HCT116 (cell line): ENCODE data around the gene DHRSX. TPM values are rescaled to one million over a fixed set of nuclear protein-coding genes. Genes with fewer than 3 reads are reported as not detected.

Experiments
- ATAC-seq: fragments of 200-7000 bp; cut with Tn5 transposase; 2 replicates; pipeline ENCODE4 v1.9.1; 2020; ENCODE audit warnings: mild to moderate bottlenecking, moderate library complexity
- BruUV-seq: library from RNA; stranded (reverse); fragments of 400-500 nt; replicated peaks from 2 replicates; lab custom pipeline; 2021; lab: Mats Ljungman, UMichigan
- CTCF ChIA-PET: fragments of 300-600 bp; sonication (Branson Sonifier 250); formaldehyde crosslinking; loops from one replicate; lab custom pipeline; 2021; ENCODE audit warnings: antibody characterized with exemption; lab: Charles Lee
- POLR2A ChIA-PET: fragments of 300-600, 350-600 bp; sonication (Branson Sonifier 250); formaldehyde crosslinking; loops from one replicate; lab custom pipeline; 2021; ENCODE audit warnings: antibody characterized with exemption; lab: Charles Lee
- RAD21 ChIA-PET, 2 experiments: fragments of 300-600 bp; sonication (Branson Sonifier 250); formaldehyde crosslinking; loops; one replicate each; lab custom pipeline; 2023; ENCODE audit warnings: low total read pairs in 2 of 2; ENCODE audit not compliant: uncharacterized antibody in 2 of 2, unreplicated experiment in 2 of 2, low non-redundant PET in 1 of 2; lab: Charles Lee
- DNase-seq: peaks from one replicate; pipeline ENCODE4 v3.0.0-alpha.2; 2010; ENCODE audit warnings: low read depth, low spot score
- H2AFZ ChIP-seq: fragments of 200-600 bp; shearing (Covaris generic), sonication (generic); 2 replicates; pipeline ENCODE4 v1.6.1; 2017; ENCODE audit warnings: low read depth, mixed run types, mixed read lengths, antibody characterized with exemption, low read length; ENCODE audit not compliant: poor library complexity, severe bottlenecking
- H3K27ac ChIP-seq: 2 replicates; pipeline ENCODE4 v1.5.1; 2012; ENCODE audit warnings: low read depth, low read length
- H3K27me3 ChIP-seq: fragments of 200-600 bp; sonication (generic); 2 replicates; pipeline ENCODE4 v1.6.1; 2016; ENCODE audit warnings: mixed run types, low read length, mixed read lengths; ENCODE audit not compliant: insufficient read depth
- H3K36me3 ChIP-seq, 2 experiments: fragments of 200-500 bp in 1 of 2; fragments of 200-600 bp in 1 of 2; sonication (Bioruptor generic) in 1 of 2; sonication (generic) in 1 of 2; 2 replicates each; pipeline versions ENCODE4 v1.5.1 to v1.6.1; 2014 to 2016; ENCODE audit warnings: low read length in 2 of 2, inconsistent platforms in 1 of 2, mixed read lengths in 1 of 2, mixed run types in 1 of 2; ENCODE audit not compliant: insufficient read depth in 2 of 2, control insufficient read depth in 1 of 2
- H3K4me1 ChIP-seq, 2 experiments: fragments of 200-600 bp in 1 of 2; sonication (generic) in 1 of 2; 2 replicates each; pipeline versions ENCODE4 v1.5.1 to v1.6.1; 2012 to 2017; ENCODE audit warnings: low read length in 2 of 2, inconsistent platforms in 1 of 2, mild to moderate bottlenecking in 1 of 2, mixed read lengths in 1 of 2, mixed run types in 1 of 2, moderate library complexity in 1 of 2; ENCODE audit not compliant: insufficient read depth in 2 of 2, control insufficient read depth in 1 of 2
- H3K4me2 ChIP-seq: fragments of 200-600 bp; sonication (generic); 2 replicates; pipeline ENCODE4 v1.6.1; 2017; ENCODE audit warnings: mixed run types, low read length, mixed read lengths
- H3K4me3 ChIP-seq, 2 experiments: fragments of 200-600 bp in 1 of 2; sonication (generic) in 1 of 2; replicated peaks in 1 of 2; 2 replicates each; pipeline ENCODE4 v1.5.1; 2011 to 2016; ENCODE audit warnings: low read length in 2 of 2, control low read depth in 1 of 2, low read depth in 1 of 2, mild to moderate bottlenecking in 1 of 2, mixed read lengths in 1 of 2, mixed run types in 1 of 2
- H3K79me2 ChIP-seq: fragments of 200-600 bp; sonication (generic); 2 replicates; pipeline ENCODE4 v1.6.1; 2017; ENCODE audit warnings: mild to moderate bottlenecking, mixed run types, low read length, moderate library complexity, mixed read lengths; ENCODE audit not compliant: insufficient read depth
- H3K9ac ChIP-seq: fragments of 200-600 bp; sonication (generic); 2 replicates; pipeline ENCODE4 v1.6.1; 2016; ENCODE audit warnings: low read length, mixed read lengths
- H3K9me2 ChIP-seq: fragments of 200-600 bp; sonication (generic), shearing (Covaris generic); 2 replicates; pipeline ENCODE4 v1.6.1; 2017; ENCODE audit warnings: mixed run types, mild to moderate bottlenecking, moderate library complexity; ENCODE audit not compliant: insufficient read depth
- H3K9me3 ChIP-seq, 2 experiments: fragments of 200-500 bp in 1 of 2; fragments of 200-600 bp in 1 of 2; sonication (Bioruptor generic) in 1 of 2; sonication (generic) in 1 of 2; 2 replicates each; pipeline ENCODE4 v1.6.1; 2014 to 2017; ENCODE audit warnings: low read length in 2 of 2, mixed read lengths in 2 of 2, inconsistent platforms in 1 of 2, low read depth in 1 of 2, mild to moderate bottlenecking in 1 of 2, mixed run types in 1 of 2, moderate library complexity in 1 of 2; ENCODE audit not compliant: control insufficient read depth in 1 of 2, insufficient read depth in 1 of 2
- H4K20me1 ChIP-seq: fragments of 200-600 bp; sonication (generic), shearing (Covaris generic); 2 replicates; pipeline ENCODE4 v1.6.1; 2017; ENCODE audit warnings: mixed run types, mild to moderate bottlenecking, moderate library complexity; ENCODE audit not compliant: insufficient read depth
- CBX3 ChIP-seq: IDR thresholded peaks from 2 replicates; pipeline ENCODE4 v1.6.1; 2012; ENCODE audit warnings: low read depth
- CEBPB ChIP-seq: IDR thresholded peaks from 2 replicates; pipeline ENCODE4 v1.6.1; 2012; ENCODE audit warnings: low read depth
- EGR1 ChIP-seq: IDR thresholded peaks from 2 replicates; pipeline ENCODE4 v1.6.1; 2012; ENCODE audit warnings: low read depth
- ELF1 ChIP-seq: IDR thresholded peaks from 2 replicates; pipeline ENCODE4 v1.6.1; 2012; ENCODE audit warnings: low read depth, borderline replicate concordance
- EZH2 ChIP-seq: fragments of 200-600 bp; sonication (generic); IDR thresholded peaks from 2 replicates; pipeline ENCODE4 v1.6.1; 2017; ENCODE audit warnings: antibody characterized with exemption, mixed run types
- EZH2phosphoT487 ChIP-seq: fragments of 200-600 bp; IDR thresholded peaks from 2 replicates; pipeline ENCODE4 v1.6.1; 2018; ENCODE audit warnings: antibody characterized with exemption, borderline replicate concordance
- FOSL1 ChIP-seq: IDR thresholded peaks from 2 replicates; pipeline ENCODE4 v1.6.1; 2012; ENCODE audit warnings: low read depth
- POLR2A ChIP-seq: IDR thresholded peaks from 2 replicates; pipeline ENCODE4 v1.7.0; 2011; ENCODE audit warnings: borderline replicate concordance; ENCODE audit not compliant: insufficient read depth, insufficient read length; ENCODE audit errors: extremely low read depth
- POLR2AphosphoS5 ChIP-seq: IDR thresholded peaks from 2 replicates; pipeline ENCODE4 v1.6.1; 2011; ENCODE audit warnings: mild to moderate bottlenecking, low read depth, low read length, moderate library complexity
- RAD21 ChIP-seq: IDR thresholded peaks from 2 replicates; pipeline ENCODE4 v1.6.1; 2012; ENCODE audit warnings: low read depth, mild to moderate bottlenecking
- SIN3A ChIP-seq: IDR thresholded peaks from 2 replicates; pipeline ENCODE4 v1.6.1; 2012; ENCODE audit warnings: low read depth
- SP1 ChIP-seq: IDR thresholded peaks from 2 replicates; pipeline ENCODE4 v1.6.1; 2012; ENCODE audit warnings: low read depth
- SRF ChIP-seq: IDR thresholded peaks from 2 replicates; pipeline ENCODE4 v1.6.1; 2012; ENCODE audit warnings: low read depth
- ZFX ChIP-seq: fragments of 450-650 bp; IDR thresholded peaks from 2 replicates; pipeline ENCODE4 v1.6.1; 2017
- ZNF274 ChIP-seq: fragments of 200-500 bp; sonication (Bioruptor generic); IDR thresholded peaks from 2 replicates; pipeline ENCODE4 v1.6.1; 2014; ENCODE audit warnings: mild to moderate bottlenecking, low read depth, low read length, inconsistent platforms
- intact Hi-C: fragments of 100-400 bp; cut with micrococcal nuclease; formaldehyde crosslinking; loops from 2 replicates; pipeline ENCODE4 v1.10.0; 2022
- total RNA-seq: library from RNA; stranded (reverse); gene quantifications from one replicate; pipeline ENCODE4 v1.2.1, GENCODE V29; 2021; ENCODE audit not compliant: unreplicated experiment
- TF ChIP-seq, protein P1 (sequence below): IDR thresholded peaks from 2 replicates; pipeline ENCODE4 v1.6.1; 2012

Gene DHRSX
- total RNA-seq, 1 experiment from 2014 or later, result 11.9 TPM

- CTCF ChIA-PET, result no interaction called here
- no peak overlapping the region for H2AFZ ChIP-seq
- no peak overlapping the region for H3K27ac ChIP-seq
- TF ChIP-seq EGR1, result no peak
- TF ChIP-seq, protein P1, sequence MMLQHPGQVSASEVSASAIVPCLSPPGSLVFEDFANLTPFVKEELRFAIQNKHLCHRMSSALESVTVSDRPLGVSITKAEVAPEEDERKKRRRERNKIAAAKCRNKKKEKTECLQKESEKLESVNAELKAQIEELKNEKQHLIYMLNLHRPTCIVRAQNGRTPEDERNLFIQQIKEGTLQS, result no peak
- no peak for TF ChIP-seq CBX3
- TF ChIP-seq ELF1, result no peak
- no peak for TF ChIP-seq SP1
- no peak for TF ChIP-seq EZH2
- TF ChIP-seq ZNF274, result no peak
- TF ChIP-seq ZFX, result no peak
- TF ChIP-seq EZH2phosphoT487, result no peak
- no peak for TF ChIP-seq SIN3A
- TF ChIP-seq POLR2A, result no peak
- H3K9me2 ChIP-seq, result no peaks in the 10 kb centered on the region
- ATAC-seq (no peak), DNase-seq (no peak)
- BruUV-seq, result no TSS peak
- intact Hi-C loops, result no loop called here
- H3K79me2 ChIP-seq, result peaks cover 71% of the 10 kb centered on the region
- H3K36me3 ChIP-seq, result no peaks in the 10 kb centered on the region; a peak in 1 of 4 replicates
- POLR2A ChIA-PET, result no interaction called here
- H3K27me3 ChIP-seq, result no peaks in the 10 kb centered on the region
- H3K9ac ChIP-seq, result no peak overlapping the region
- RAD21 ChIA-PET, result no interaction called here
- no peak overlapping the region for H3K4me3 ChIP-seq
- H3K9me3 ChIP-seq, result no peaks in the 10 kb centered on the region
- peaks cover 3 to 6% of the 10 kb centered on the region in 2 experiments; a peak in 2 of 4 replicates for H3K4me1 ChIP-seq
- no peak overlapping the region for H3K4me2 ChIP-seq
- H4K20me1 ChIP-seq, result no peaks in the 10 kb centered on the region
These were observed 5.2 kb downstream of the DHRSX start for GRCh38 chrX:2495595-2495994.

DNA sequence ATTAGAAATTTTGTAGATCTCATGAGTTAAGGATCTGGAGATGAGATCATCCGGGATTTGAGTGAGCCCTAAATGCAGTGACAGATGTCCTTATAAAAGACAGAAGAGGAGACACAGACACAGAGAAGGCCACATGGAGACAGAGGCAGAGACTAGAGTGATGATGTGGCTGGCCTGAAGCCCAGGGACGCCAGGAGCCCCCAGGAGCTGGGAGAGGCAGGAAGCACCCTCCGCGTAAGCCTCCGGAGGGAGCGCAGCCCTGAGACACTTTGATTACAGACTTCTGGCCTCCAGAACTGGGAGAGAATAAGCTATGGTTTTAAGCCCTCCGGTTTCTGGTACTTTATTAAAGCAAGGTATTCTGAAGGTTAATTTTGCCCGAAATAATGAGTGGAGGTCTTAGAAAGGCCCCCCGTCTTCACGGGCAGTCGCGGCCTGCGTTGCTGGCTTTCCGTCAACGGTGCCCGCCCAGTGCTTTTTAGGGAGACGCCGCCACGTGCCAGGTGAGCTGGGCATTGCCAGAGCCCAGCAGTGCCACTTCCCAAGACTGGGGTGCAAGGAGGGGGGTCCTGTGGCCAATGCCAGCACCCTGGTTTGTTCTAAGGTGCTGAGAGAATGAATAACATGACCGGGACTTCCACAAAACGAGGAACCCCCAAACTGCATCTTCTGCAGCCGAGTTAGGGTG is 8.1 kb downstream of the DHRSX start:
- Histone ChIP-seq H3K4me2 (no peak overlapping the region), H3K4me1 (no peaks in the 10 kb centered on the region), H3K4me3 (no peak overlapping the region), H3K27me3 (no peaks in the 10 kb centered on the region), H4K20me1 (no peaks in the 10 kb centered on the region), H3K9ac (no peak overlapping the region), H3K27ac (no peak overlapping the region), H3K36me3 (no peaks in the 10 kb centered on the region; a peak in 1 of 4 replicates), H3K79me2 (peaks cover 45% of the 10 kb centered on the region), H3K9me3 (no peaks in the 10 kb centered on the region), H2AFZ (no peak overlapping the region), H3K9me2 (no peaks in the 10 kb centered on the region)
- ChIA-PET POLR2A (no interaction called here), RAD21 (no interaction called here), CTCF (no interaction called here)
- intact Hi-C loops, result no loop called here
- DNase-seq, result no peak
- BruUV-seq, result no TSS peak
- ATAC-seq, result no peak
- TF ChIP-seq FOSL1 (no peak), RAD21 (no peak), CEBPB (no peak), POLR2AphosphoS5 (no peak), ELF1 (no peak), POLR2A (no peak), CBX3 (no peak), ZNF274 (no peak), EZH2phosphoT487 (no peak), EZH2 (no peak), SRF (no peak), ZFX (no peak)
